Adrenal gland (tissue), 5 donors: ENCODE results near the gene GDPD2.

Source experiments
- CTCF ChIP-seq, 6 experiments: fragments of 450-650 bp in 4 of 6; fragments of 200-600 bp in 2 of 6; sonication (generic) in 1 of 6; IDR thresholded peaks; 1 replicate in 5 of 6; 2 replicates in 1 of 6; pipeline versions ENCODE4 v1.5.1 to v1.8.0; 2016 to 2021; ENCODE audit warnings: antibody characterized with exemption in 6 of 6, mild to moderate bottlenecking in 2 of 6, moderate library complexity in 1 of 6
- POLR2A ChIP-seq, 2 donors: fragments of 450-650 bp; IDR thresholded peaks; one replicate each; pipeline ENCODE4 v1.6.1; 2017; ENCODE audit warnings: antibody characterized with exemption in 2 of 2, mild to moderate bottlenecking in 2 of 2, moderate library complexity in 1 of 2
- donor health status: DM: no; HTN: no; CAD: no.

GRCh38 chrX:70411475-70411874 lies 11.6 kb upstream of the GDPD2 start:
- no peak for TF ChIP-seq CTCF (IDR thresholded peaks at IDR 0.05)
- no peak for TF ChIP-seq POLR2A (IDR thresholded peaks at IDR 0.05)
